Endothelial cell of umbilical vein (primary cell): ENCODE data around the gene RASSF6. TPM values are rescaled to one million over a fixed set of nuclear protein-coding genes. Genes with fewer than 3 reads are reported as not detected.

Source experiments
- BruUV-seq: library from RNA; stranded (reverse); fragments of 400-500 nt; replicated peaks from 2 replicates; lab custom pipeline; 2021; lab: Mats Ljungman, UMichigan
- CTCF ChIA-PET: fragments of 300-600, 350-600 bp; sonication (Branson Sonifier 250); formaldehyde crosslinking; loops from one replicate; lab custom pipeline; 2021; ENCODE audit warnings: antibody characterized with exemption, inconsistent platforms; lab: Charles Lee
- POLR2A ChIA-PET: fragments of 300-600, 350-600 bp; sonication (Branson Sonifier 250); formaldehyde crosslinking; loops from one replicate; lab custom pipeline; 2021; ENCODE audit warnings: antibody characterized with exemption, inconsistent platforms; lab: Charles Lee
- DNase-seq: peaks from one replicate; pipeline ENCODE4 v3.0.0-alpha.2; 2011; ENCODE audit warnings: low read depth, low spot score
- FAIRE-seq: peaks from 2 replicates; lab custom pipeline; 2011; peaks lifted over from hg19 to GRCh38; lab: Jason Lieb, UNC
- H2AFZ ChIP-seq: 2 replicates; pipeline ENCODE4 v1.6.0; 2012; ENCODE audit warnings: low read depth, low read length, control low read depth, inconsistent platforms
- H3K27ac ChIP-seq: 2 replicates; pipeline ENCODE4 v1.5.1; 2011; ENCODE audit warnings: low read depth, mild to moderate bottlenecking, control low read depth, low read length, moderate library complexity; ENCODE audit not compliant: insufficient read depth
- H3K27me3 ChIP-seq, 2 experiments: 2 replicates each; pipeline versions ENCODE4 v1.6.0 to v1.6.1; 2011; ENCODE audit warnings: low read length in 2 of 2, mixed read lengths in 1 of 2; ENCODE audit not compliant: control insufficient read depth in 2 of 2, insufficient read depth in 2 of 2
- H3K36me3 ChIP-seq, 2 experiments: 2 replicates in 1 of 2; 3 replicates in 1 of 2; pipeline ENCODE4 v1.5.1; 2011; ENCODE audit warnings: low read length in 2 of 2, mild to moderate bottlenecking in 1 of 2, moderate library complexity in 1 of 2; ENCODE audit not compliant: control insufficient read depth in 2 of 2, insufficient read depth in 2 of 2; ENCODE audit errors: extremely low read depth in 1 of 2
- H3K4me1 ChIP-seq: 3 replicates; pipeline ENCODE4 v1.5.1; 2011; ENCODE audit warnings: mild to moderate bottlenecking, low read length; ENCODE audit not compliant: control insufficient read depth, insufficient read depth; ENCODE audit errors: extremely low read depth
- H3K4me2 ChIP-seq: 2 replicates; pipeline ENCODE4 v1.6.1; 2011; ENCODE audit warnings: low read length, control low read depth, mixed read lengths; ENCODE audit not compliant: insufficient read depth
- H3K4me3 ChIP-seq, 3 experiments: fragments of 200-600 bp in 1 of 3; sonication (generic), shearing (Covaris generic) in 1 of 3; replicated peaks in 1 of 3; 2 replicates each; pipeline ENCODE4 v1.5.1; 2011 to 2016; ENCODE audit warnings: control low read depth in 3 of 3, low read length in 3 of 3, mild to moderate bottlenecking in 2 of 3, inconsistent platforms in 1 of 3, low read depth in 1 of 3, moderate library complexity in 1 of 3; ENCODE audit not compliant: insufficient read depth in 1 of 3
- H3K79me2 ChIP-seq: 2 replicates; pipeline ENCODE4 v1.6.0; 2012; ENCODE audit warnings: low read length, inconsistent platforms; ENCODE audit not compliant: control insufficient read depth, insufficient read depth
- H3K9ac ChIP-seq: replicated peaks from 2 replicates; pipeline ENCODE3; 2011; ENCODE audit warnings: low read length, control low read depth; ENCODE audit not compliant: insufficient read depth; ENCODE audit errors: extremely low read depth
- H3K9me1 ChIP-seq: replicated peaks from 3 replicates; pipeline ENCODE4 v1.6.0; 2011; ENCODE audit warnings: mild to moderate bottlenecking, low read length; ENCODE audit not compliant: control insufficient read depth, insufficient read depth; ENCODE audit errors: extremely low read depth
- H3K9me3 ChIP-seq: replicated peaks from 2 replicates; pipeline ENCODE4 v1.5.1; 2012; ENCODE audit warnings: low read length, inconsistent platforms; ENCODE audit not compliant: control insufficient read depth, insufficient read depth
- H4K20me1 ChIP-seq: replicated peaks from 2 replicates; pipeline ENCODE3; 2011; ENCODE audit warnings: mild to moderate bottlenecking, low read length; ENCODE audit not compliant: control insufficient read depth, insufficient read depth; ENCODE audit errors: extremely low read depth
- EZH2 ChIP-seq: IDR thresholded peaks from 2 replicates; pipeline ENCODE4 v1.6.1; 2012; ENCODE audit warnings: borderline replicate concordance, low read depth, mild to moderate bottlenecking, moderate library complexity, low read length, inconsistent platforms; ENCODE audit not compliant: severe bottlenecking
- FOS ChIP-seq: IDR thresholded peaks from 2 replicates; pipeline ENCODE4 v1.6.1; 2011; ENCODE audit warnings: mild to moderate bottlenecking, low read length, moderate library complexity, borderline replicate concordance; ENCODE audit not compliant: insufficient read depth
- GATA2 ChIP-seq: IDR thresholded peaks from 2 replicates; pipeline ENCODE4 v1.7.0; 2011; ENCODE audit warnings: low read depth, mild to moderate bottlenecking, moderate library complexity, mixed read lengths, low read length; ENCODE audit not compliant: insufficient read length, insufficient read depth
- JUN ChIP-seq: IDR thresholded peaks from 2 replicates; pipeline ENCODE4 v1.6.1; 2011; ENCODE audit warnings: borderline replicate concordance, low read depth; ENCODE audit not compliant: insufficient read length, insufficient read depth
- MAX ChIP-seq: IDR thresholded peaks from 2 replicates; pipeline ENCODE4 v1.6.1; 2011; ENCODE audit not compliant: insufficient read depth, insufficient read length
- MYC ChIP-seq: IDR thresholded peaks from one replicate; pipeline ENCODE4 v1.6.1; 2011; ENCODE audit warnings: mild to moderate bottlenecking, low read depth, low read length
- POLR2A ChIP-seq: IDR thresholded peaks from 2 replicates; pipeline ENCODE4 v1.6.1; 2012; ENCODE audit warnings: low read depth, mild to moderate bottlenecking, control low read depth, low read length
- POLR2AphosphoS5 ChIP-seq: IDR thresholded peaks from 2 replicates; pipeline ENCODE4 v1.6.1; 2012; ENCODE audit warnings: low read depth, mild to moderate bottlenecking, control low read depth, low read length, moderate library complexity; ENCODE audit not compliant: insufficient read depth
- dilution Hi-C: fragments of 300-500 bp; cut with MboI; formaldehyde crosslinking; loops from one replicate; pipeline ENCODE4 v1.15.0; 2019; ENCODE audit warnings: low sequenced_read_pairs; ENCODE audit not compliant: extremely low pct_ligation_motif_present
- intact Hi-C: fragments of 100-400 bp; cut with micrococcal nuclease; formaldehyde crosslinking; loops from one replicate; pipeline ENCODE4 v1.10.0; 2022
- polyA plus RNA-seq, 4 experiments: library from polyadenylated mRNA; depleted of rRNA in 3 of 4; stranded (reverse) in 3 of 4; unstranded in 1 of 4; fragments of >200 nt; gene quantifications; 2 replicates each; pipeline versions ENCODE4 v1.2.1 to v1.2.3, GENCODE V29; 2011 to 2012; ENCODE audit warnings: missing spikeins in 1 of 4
- total RNA-seq: library from RNA; stranded (reverse); gene quantifications from 2 replicates; pipeline ENCODE4 v1.2.3, GENCODE V29; 2021
- TF ChIP-seq, protein P1 (sequence below), 2 donors: IDR thresholded peaks; 1 replicate in 1 of 2; 2 replicates in 1 of 2; pipeline ENCODE4 v1.5.1; 2011; ENCODE audit warnings: low read length in 2 of 2, mild to moderate bottlenecking in 2 of 2, moderate library complexity in 2 of 2, control low read depth in 1 of 2, inconsistent platforms in 1 of 2, low read depth in 1 of 2; ENCODE audit not compliant: insufficient read depth in 1 of 2; ENCODE audit errors: extremely low read depth in 1 of 2

Gene RASSF6
- total and polyA plus RNA-seq, 2 donors (not counting 3 experiments of a cell fraction or from before 2014, with no cell fraction given), result not detected

GRCh38 chr4:73613130-73613529 lies 7.1 kb downstream of the RASSF6 start:
- Histone ChIP-seq H2AFZ (no peak overlapping the region), H3K27ac (no peak overlapping the region), H4K20me1 (no peaks in the 10 kb centered on the region), H3K4me2 (no peak overlapping the region), H3K4me3 (no peak overlapping the region), H3K9me3 (no peaks in the 10 kb centered on the region), H3K79me2 (no peaks in the 10 kb centered on the region), H3K9me1 (no peaks in the 10 kb centered on the region), H3K9ac (no peak overlapping the region), H3K4me1 (no peaks in the 10 kb centered on the region), H3K27me3 (peaks cover 0 to 10% of the 10 kb centered on the region in 2 experiments), H3K36me3 (no peaks in the 10 kb centered on the region)
- dilution Hi-C loops (no loop called here), intact Hi-C loops (no loop called here)
- FAIRE-seq (no peak), DNase-seq (no peak)
- no TSS peak for BruUV-seq
- no peak for TF ChIP-seq FOS
- TF ChIP-seq MYC, result no peak
- TF ChIP-seq, protein P1, sequence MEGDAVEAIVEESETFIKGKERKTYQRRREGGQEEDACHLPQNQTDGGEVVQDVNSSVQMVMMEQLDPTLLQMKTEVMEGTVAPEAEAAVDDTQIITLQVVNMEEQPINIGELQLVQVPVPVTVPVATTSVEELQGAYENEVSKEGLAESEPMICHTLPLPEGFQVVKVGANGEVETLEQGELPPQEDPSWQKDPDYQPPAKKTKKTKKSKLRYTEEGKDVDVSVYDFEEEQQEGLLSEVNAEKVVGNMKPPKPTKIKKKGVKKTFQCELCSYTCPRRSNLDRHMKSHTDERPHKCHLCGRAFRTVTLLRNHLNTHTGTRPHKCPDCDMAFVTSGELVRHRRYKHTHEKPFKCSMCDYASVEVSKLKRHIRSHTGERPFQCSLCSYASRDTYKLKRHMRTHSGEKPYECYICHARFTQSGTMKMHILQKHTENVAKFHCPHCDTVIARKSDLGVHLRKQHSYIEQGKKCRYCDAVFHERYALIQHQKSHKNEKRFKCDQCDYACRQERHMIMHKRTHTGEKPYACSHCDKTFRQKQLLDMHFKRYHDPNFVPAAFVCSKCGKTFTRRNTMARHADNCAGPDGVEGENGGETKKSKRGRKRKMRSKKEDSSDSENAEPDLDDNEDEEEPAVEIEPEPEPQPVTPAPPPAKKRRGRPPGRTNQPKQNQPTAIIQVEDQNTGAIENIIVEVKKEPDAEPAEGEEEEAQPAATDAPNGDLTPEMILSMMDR (IDR thresholded peaks at IDR 0.05; ENCODE audit: extremely low read depth in 1 of 2, insufficient read depth in 1 of 2, low read depth in 1 of 2, low read length in 2 of 2), result no peak
- TF ChIP-seq EZH2, result no peak
- no peak for TF ChIP-seq POLR2AphosphoS5
- no peak for TF ChIP-seq POLR2A
- TF ChIP-seq GATA2, result no peak
- no peak for TF ChIP-seq MAX
- no peak for TF ChIP-seq JUN
- ChIA-PET POLR2A (no interaction called here), CTCF (interaction anchor here (1.1 kb wide), 1 partner anchor 39 kb away, joined by 3 read pairs; no protein-coding TSS in a partner anchor)
